PFSK-1 (cell line): ENCODE results near the gene KSR1.

ENCODE experiments used
- POLR2AphosphoS5 ChIP-seq: IDR thresholded peaks from 2 replicates; pipeline ENCODE4 v1.6.1; 2012; ENCODE audit warnings: low read depth, mild to moderate bottlenecking, control low read depth, low read length, moderate library complexity
- REST ChIP-seq, 2 experiments: IDR thresholded peaks; 2 replicates each; pipeline versions ENCODE4 v1.6.1 to v1.8.0; 2011 to 2012; ENCODE audit warnings: low read depth in 2 of 2, low read length in 2 of 2, control low read depth in 1 of 2, inconsistent platforms in 1 of 2, mild to moderate bottlenecking in 1 of 2, moderate library complexity in 1 of 2; ENCODE audit not compliant: insufficient read depth in 1 of 2
- TAF1 ChIP-seq: IDR thresholded peaks from 2 replicates; pipeline ENCODE4 v1.6.1; 2012; ENCODE audit warnings: low read length, control low read depth, borderline replicate concordance; ENCODE audit not compliant: insufficient read depth

- TF ChIP-seq POLR2AphosphoS5 (no peak), REST (IDR thresholded peaks at IDR 0.05; ENCODE audit: insufficient read depth in 1 of 2, low read depth in 2 of 2, low read length in 2 of 2) (no peak), TAF1 (no peak)
Measured at GRCh38 chr17:27499451-27500265, 43.4 kb downstream of the KSR1 start.
